Retinal pigment epithelial cell (primary cell): ENCODE measurements around the gene PDE1C.

Source experiments
- DNase-seq: peaks from one replicate; pipeline ENCODE4 v3.0.0-alpha.2; 2010; ENCODE audit warnings: low read depth
- H3K4me3 ChIP-seq: 2 replicates; pipeline ENCODE4 v1.5.1; 2011; ENCODE audit warnings: mild to moderate bottlenecking, low read length, control low read depth, moderate library complexity
- TF ChIP-seq, protein P1 (sequence below): conservative IDR thresholded peaks from 2 replicates; pipeline ENCODE4 v1.5.1; 2011; ENCODE audit warnings: low read depth, low read length, control low read depth, inconsistent platforms

PDE1C gene

GRCh38 chr7:31707089-31707488 is 363.1 kb downstream of the PDE1C start:
- no peak for DNase-seq
- TF ChIP-seq, protein P1, sequence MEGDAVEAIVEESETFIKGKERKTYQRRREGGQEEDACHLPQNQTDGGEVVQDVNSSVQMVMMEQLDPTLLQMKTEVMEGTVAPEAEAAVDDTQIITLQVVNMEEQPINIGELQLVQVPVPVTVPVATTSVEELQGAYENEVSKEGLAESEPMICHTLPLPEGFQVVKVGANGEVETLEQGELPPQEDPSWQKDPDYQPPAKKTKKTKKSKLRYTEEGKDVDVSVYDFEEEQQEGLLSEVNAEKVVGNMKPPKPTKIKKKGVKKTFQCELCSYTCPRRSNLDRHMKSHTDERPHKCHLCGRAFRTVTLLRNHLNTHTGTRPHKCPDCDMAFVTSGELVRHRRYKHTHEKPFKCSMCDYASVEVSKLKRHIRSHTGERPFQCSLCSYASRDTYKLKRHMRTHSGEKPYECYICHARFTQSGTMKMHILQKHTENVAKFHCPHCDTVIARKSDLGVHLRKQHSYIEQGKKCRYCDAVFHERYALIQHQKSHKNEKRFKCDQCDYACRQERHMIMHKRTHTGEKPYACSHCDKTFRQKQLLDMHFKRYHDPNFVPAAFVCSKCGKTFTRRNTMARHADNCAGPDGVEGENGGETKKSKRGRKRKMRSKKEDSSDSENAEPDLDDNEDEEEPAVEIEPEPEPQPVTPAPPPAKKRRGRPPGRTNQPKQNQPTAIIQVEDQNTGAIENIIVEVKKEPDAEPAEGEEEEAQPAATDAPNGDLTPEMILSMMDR = no peak
- H3K4me3 ChIP-seq = no peak overlapping the region

- no peak overlapping the region for H3K4me3 ChIP-seq
- TF ChIP-seq, protein P1 = no peak
- no peak for DNase-seq
Measured at GRCh38 chr7:31705377-31705776, 364.8 kb downstream of the PDE1C start.

- TF ChIP-seq, protein P1 = no peak
- no peak overlapping the region for H3K4me3 ChIP-seq
- DNase-seq = no peak
Measured at GRCh38 chr7:31702354-31702753, 367.9 kb downstream of the PDE1C start.
